SIG-M5 treated with dmso at 0.1 percent for 504 hours (cell line): ENCODE measurements around the gene JHY.

Experiments
- DNase-seq: peaks from one replicate; lab custom pipeline; 2025; ENCODE audit not compliant: unreplicated experiment; lab: John Stamatoyannopoulos, UW

Gene JHY

GRCh38 chr11:122871302-122871701, 11.3 kb upstream of the JHY start:
- DNase-seq: no peak

DNA sequence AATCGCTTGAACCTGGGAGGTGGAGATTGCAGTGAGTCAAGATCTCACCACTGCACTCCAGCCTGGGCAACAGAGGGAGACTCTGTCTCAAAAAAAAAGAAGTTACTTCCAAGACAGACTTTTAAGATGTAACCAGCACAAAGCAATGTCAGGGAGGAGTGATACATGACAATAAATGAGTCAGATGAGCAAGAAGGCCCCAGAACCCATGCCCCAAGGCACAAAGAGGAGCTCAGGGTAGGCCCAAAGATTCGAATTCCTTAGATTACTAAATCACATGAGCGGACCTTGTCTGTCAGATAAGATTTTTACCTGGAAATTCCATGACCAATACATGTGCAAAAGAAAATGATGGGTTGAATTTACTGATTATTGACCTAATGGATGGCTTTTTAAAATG, 10.5 kb upstream of the JHY start:
- DNase-seq: no peak

- no peak for DNase-seq
Observed at GRCh38 chr11:122874991-122875390, 7.6 kb upstream of the JHY start.

- no peak for DNase-seq
Observed at GRCh38 chr11:122877732-122878131, 4.8 kb upstream of the JHY start.

DNA sequence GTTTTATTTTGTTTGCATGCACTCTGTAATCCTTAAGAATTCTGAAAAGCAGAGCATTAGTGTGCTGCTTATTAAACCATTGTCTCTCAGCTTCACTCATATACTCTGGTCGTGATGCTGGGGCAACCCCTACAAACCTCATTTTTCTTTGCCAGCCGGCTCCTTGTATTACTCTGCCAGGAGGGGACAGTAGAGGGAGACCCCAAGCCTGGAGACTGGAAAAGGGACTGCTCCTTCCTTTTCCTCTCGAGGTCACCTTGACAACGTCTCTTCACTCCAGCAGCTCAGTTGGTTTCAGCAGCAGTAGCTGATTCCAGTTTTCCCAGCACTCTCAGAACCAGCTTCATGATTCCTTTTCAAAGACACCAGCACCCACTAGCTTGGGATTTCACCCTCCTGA, 2.8 kb upstream of the JHY start:
- DNase-seq: no peak

GRCh38 chr11:122882857-122883645, 492 bp downstream of the JHY start:
- peak; percentile 5 for DNase-seq

DNA sequence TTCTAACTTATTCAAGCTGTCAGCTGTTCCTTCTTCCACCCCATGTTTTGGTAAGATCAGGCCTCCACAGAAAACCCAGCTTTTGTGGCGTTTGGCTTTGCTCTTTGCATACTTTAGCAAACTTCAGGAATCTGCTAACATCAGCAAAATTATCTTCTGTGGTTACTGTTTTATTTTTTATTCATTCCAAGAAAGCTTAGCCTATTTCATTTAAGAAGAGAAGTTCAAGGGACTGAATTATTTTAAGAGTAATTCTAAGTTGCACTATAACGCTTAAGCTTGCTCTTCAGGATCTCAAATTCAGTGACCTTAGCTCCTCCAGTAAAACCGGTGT, 1.1 kb downstream of the JHY start:
- DNase-seq: no peak

GRCh38 chr11:122888162-122888561, 5.6 kb downstream of the JHY start:
- DNase-seq: no peak

- DNase-seq: peak; percentile 9
Observed at GRCh38 chr11:122893131-122893530, 10.6 kb downstream of the JHY start.

GRCh38 chr11:122895563-122895962, 13.0 kb downstream of the JHY start:
- DNase-seq: no peak

DNA sequence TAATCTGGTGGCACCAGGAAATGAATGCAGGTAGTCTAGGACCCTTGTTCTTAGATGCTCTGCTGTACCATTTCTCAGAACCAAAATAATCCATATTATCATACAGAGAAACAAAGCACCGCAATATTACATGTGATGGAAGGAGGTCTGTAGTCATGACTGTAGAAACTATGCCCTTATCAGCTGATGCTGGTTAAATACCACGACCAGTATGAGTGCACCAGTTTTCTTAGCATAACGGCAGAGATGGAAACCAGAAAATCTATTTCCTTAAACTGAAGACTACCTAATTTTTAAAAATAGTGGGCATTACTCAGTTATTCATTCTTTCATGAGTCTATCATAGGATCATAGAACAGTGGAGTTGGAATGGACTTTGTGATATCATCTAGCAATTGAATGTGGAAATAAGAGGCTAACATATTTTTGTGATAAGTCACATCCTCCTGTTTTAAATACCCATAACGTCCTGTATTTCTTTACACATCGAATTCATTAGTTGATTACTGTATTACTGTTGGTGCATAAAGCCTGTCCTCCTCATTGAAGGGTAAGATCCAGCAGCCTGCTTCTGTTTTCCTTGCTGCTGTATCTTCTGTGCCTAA, 15.1 kb downstream of the JHY start:
- DNase-seq: no peak

- no peak for DNase-seq
Observed at GRCh38 chr11:122898799-122899198, 16.2 kb downstream of the JHY start.

DNA sequence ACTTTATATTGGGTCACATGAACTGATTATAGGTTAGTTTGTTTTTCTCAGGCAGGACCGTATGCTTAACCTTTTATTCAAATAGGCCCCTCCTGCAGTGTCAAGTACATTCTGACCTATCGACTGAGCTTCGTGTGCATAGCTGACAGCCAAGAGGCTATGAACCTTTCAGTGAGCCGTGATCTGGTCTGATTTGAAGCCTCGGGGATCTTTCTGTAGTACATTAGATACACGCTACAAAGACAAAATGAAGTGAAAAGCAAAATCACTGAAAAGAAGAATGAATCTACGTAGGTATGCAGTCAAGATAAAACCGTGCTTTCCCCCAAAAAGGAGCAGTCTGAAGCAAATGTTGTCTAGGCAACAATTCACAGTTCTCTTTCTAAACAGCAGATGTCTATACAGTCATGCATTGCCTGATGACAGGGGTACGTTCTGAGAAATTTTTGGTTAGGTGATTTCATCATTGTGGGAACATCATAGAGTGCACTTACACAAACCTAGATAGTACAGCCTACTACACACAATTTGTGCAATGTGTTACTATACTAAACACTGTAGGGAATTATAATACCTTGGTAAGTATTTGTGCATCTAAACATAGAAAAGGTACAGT, 18.1 kb downstream of the JHY start:
- peak; percentile 3 for DNase-seq

GRCh38 chr11:122902951-122903350, 20.4 kb downstream of the JHY start:
- no peak for DNase-seq

DNA sequence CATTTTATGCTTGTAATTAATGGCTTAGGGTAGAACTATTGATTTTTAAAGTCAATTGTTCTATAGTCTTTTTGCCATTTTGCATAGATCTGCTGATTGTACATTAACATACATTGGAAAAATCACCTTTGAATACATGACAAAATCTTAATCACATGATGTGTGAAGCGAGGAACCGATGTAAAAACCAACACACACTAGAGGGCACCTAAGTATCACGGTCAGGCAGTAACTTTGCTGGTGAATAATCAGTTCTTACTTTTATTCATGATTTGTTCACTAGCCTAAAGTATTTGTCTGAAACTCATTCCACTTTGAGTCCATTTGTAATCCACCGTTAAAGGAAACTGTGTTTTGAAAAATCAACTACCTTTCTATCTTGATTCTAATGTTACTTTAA, 28.2 kb downstream of the JHY start:
- DNase-seq: no peak

- no peak for DNase-seq
Observed at GRCh38 chr11:122917311-122917710, 34.8 kb downstream of the JHY start.

DNA sequence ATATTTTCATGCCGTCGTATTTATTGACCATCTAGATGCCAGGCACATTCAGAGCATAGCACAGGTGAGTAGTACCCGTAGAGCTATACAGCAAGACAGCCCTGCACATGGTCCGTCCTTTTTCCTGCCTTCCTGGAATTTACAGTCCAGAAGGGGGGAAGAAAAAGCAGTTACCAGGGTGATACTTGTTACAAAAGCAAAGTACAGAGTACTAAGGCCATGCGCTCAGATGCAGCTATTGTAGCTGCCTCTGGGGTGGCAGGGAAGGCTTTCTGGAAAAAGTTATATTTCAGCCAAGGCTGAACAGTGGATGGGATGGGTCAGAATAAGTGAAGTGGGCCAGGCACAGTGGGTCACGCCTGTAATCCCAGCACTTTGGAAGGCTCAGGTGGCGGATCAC, 36.2 kb downstream of the JHY start:
- no peak for DNase-seq

DNA sequence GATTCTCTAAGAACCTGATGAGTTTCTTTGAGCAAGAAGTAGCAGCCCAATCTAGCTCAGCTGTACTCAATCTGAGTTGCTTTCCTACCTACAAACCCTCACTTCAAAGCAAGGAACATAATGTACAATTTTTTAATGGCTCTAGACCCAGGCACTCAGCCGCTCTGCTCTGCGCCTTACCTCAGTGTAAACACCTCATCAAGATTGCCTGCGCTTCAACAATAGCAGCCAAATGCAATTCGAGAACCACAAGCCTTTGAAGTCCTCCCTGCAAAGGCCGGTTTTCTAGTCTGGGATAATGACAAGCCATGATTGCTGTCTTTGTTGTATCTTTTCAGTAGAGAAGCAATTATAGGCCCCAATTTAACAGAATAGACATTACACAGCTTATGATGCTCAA, 38.0 kb downstream of the JHY start:
- no peak for DNase-seq

DNA sequence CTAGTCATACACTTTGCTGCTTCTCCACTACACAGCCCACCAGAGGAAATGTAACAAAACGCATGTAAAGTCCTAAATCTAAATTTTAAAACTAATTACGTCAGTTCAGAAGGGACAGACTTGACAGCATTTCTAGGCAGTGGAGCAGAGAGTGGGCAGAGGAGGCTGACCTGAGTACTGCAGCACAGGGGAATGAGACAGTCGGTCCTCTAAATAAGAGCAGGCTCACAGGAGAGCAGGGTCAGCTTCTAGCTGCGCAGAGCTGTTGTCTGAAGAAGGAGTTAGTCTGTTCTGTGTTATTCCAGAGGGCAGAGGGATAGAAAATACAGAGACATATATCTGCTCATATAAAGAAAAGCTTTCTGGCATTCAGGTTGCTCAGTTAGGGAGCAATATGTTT, 40.3 kb downstream of the JHY start:
- DNase-seq: no peak

DNA sequence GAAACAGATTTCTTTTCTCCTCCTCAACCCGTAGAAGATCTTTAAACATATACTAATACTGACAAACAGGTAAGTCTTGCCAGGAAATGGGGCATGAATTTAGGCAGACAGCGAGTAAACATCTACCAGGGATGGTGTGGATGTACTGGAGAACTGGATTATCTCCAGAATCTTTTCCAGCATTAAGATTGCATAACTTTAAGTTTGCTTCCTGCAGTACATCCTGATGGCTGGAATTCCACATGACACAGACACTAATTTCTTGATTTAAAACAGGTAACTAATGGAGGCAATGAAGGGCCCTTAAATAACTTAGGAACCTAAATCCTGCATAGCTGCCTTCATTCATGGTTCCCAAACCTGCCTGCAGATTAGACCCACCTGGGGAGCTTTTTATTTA, 40.7 kb downstream of the JHY start:
- no peak for DNase-seq

DNA sequence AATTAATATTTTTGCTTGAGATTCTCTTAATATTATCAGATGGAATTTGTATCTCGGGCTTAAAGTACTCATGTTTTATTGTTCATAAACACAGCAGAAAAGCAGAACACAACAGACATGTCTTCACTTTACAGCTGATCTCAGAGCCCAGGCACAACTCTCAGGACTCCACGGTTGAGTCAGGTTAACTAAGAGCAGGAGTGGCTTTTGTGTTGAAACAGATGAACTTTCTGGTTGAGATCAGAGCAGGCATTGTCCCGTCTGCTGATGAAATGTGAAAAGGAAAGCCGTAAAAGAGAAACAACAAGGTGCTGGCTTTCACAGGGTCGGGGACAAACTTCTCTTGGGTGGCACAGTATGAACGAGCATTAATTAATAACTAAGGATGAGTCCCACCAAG, 49.0 kb downstream of the JHY start:
- DNase-seq: no peak

DNA sequence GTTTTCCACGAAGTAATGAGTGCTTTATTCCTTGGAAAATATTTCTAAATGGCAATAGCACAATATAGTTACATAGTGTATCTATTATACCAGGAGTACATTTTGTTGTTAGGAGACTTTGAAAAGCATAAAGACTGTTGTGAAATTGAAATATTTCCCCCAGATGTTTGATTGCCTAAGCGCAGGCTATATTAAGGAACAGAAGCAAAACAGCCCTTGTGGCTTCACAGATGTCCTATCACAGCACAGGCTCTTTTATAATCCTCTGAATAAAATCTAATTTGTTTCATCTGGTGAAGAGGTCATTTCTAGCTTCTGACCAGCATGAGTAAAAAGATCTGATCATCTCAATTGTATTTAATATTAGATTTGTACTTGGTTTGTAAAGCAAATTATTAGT, 50.9 kb downstream of the JHY start:
- DNase-seq: no peak

DNA sequence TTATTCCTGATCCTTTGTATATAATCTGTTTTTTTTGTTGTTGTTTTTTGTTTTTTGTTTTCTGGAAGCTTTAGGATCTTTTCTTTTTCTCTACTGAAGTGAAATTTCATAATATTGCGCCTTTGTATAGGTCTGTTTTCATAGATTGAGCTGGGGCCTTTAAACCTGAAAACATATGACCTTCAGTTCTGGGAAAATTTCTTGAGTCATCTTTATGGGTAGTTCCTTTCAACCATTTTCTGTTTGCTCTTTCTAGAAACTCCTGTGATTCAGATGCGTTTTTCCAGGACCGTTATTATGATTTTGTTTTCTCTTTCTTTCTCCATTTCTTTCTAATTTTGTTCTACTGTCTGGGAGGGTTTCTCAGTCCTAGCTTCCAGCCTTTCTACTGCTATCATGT, 55.4 kb downstream of the JHY start:
- no peak for DNase-seq
